ENCODE results near the gene ZNRF3.
"Not testable (repeated sequence)": the region's sequence is repeated elsewhere in the genome, so short reads cannot be mapped to it uniquely, and the experiment has no call there.

ZNRF3 gene

DNA sequence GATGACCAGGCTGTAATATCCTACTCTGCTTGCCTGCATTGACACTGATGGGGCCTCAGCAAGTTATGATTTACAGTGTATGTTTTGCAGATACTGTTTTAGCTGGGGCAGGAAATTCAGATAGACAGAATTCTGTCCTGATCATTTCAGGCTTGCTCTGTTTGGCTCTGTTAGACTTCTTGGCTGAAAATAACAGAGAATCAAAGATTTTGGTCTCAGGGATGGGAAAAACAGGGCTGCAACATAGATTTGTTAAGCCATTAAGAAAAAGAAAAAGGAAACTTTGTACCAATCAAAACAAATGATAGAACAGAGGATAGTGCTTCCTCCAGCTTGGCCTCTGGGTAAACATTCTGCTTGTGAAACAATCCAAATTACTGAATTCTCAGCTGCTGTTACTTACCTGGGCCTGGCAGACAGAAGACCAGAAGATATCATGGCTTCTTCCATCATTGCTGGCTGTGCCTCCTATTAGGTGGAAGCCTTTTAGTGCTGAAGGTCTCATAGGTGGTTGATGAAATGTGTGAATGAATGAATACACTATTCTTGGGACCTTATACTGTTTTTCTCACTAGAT lies 22.0 kb downstream of the ZNRF3 start:
- no peak for DNase-seq (ENCODE audit: extremely low read depth in 1 of 2, low read depth in 1 of 2)

DNA sequence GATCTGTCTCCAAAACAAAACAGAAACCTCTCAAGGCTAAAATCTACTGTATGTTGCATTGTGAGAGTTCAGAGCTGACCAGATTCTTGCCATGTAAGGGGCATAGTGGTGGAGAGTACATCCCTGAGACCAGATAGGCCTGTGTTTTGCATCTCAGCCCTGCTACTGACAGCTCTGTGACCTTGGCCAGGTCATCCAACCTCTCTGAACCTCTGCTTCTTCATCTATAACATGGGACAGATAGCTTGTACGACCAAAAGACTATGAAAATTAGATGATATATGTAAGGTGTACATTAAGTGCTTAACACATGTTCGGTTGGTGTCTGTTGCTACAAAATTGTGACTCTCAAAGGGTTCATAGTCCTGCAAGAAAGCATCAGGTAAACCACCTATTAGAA lies 22.9 kb downstream of the ZNRF3 start:
- no peak for DNase-seq (ENCODE audit: extremely low read depth in 1 of 2, low read depth in 1 of 2)

DNA sequence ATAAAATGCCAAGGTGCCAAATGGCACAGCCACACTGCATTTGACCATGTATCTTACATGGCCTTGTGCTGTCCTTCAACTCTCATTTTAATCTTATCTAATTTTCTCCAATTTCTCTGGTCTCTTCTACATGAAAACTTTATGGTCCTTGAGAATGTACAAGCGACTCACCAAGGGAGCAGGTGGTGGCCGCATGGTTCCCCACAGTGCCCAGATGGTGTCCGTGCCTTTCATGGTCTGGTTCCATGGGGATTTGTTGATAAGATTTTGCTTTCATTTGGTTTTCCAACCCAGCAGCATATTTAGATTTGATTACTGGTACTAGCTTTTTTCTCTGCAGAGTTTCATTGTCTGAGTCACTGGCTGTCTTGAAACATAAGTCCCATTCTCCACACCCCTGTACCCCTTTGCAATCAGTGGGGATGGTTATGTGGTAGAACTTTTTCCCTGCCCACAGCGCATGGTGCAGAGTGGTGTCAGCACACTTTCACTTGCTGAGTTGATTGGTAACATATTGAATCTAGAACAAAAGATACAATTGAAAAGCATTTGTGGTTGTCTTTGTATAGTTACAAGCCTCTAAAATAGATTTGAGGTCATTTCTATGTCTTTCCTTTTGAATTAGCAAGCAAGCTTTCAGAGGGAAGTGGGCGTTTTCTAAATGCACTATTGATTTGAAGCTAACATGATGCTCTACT lies 24.1 kb downstream of the ZNRF3 start:
- peak; percentile 27 to 77 for DNase-seq (ENCODE audit: extremely low read depth in 1 of 2, low read depth in 1 of 2)

DNA sequence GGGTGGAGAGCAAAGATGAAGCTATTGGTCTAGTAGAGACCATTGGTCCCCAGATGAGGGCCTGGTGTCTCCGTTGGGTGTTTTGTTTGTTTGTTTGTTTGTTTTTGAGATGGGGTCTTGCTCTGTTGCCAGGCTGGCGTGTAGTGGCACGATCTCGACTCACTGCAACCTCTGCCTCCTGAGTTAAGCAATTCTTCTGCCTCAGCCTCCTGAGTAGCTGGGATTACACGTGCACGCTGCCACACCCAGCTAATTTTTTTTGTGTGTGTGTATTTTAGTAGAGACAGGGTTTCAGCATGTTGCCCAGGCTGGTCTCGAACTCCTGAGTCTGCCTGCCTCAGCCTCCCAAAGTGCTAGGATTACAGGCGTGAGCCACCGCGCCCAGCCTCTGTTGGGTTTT lies 25.4 kb downstream of the ZNRF3 start:
- not testable (repeated sequence) for DNase-seq (ENCODE audit: extremely low read depth in 1 of 2, low read depth in 1 of 2)

DNA sequence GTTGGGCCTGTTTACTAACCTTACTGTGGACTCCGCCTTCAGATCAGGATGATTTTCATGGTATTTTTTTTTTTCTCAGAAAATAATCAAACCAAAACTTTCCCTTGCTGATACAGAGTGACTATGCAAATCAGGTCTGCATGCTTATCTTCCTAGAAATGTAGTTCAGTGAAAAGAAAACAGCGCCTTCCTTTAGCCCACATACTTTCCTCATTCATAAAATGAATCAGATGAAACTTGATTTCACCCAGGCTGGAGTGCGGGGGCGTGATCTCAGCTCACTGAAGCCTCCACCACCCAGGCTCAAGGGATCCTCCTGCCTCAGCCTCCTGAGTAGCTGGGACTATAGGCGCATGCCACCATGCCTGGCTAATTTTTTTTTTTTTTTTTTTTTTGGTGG lies 26.0 kb downstream of the ZNRF3 start:
- DNase-seq (ENCODE audit: extremely low read depth in 1 of 2, low read depth in 1 of 2): peak; percentile 37 to 82

DNA sequence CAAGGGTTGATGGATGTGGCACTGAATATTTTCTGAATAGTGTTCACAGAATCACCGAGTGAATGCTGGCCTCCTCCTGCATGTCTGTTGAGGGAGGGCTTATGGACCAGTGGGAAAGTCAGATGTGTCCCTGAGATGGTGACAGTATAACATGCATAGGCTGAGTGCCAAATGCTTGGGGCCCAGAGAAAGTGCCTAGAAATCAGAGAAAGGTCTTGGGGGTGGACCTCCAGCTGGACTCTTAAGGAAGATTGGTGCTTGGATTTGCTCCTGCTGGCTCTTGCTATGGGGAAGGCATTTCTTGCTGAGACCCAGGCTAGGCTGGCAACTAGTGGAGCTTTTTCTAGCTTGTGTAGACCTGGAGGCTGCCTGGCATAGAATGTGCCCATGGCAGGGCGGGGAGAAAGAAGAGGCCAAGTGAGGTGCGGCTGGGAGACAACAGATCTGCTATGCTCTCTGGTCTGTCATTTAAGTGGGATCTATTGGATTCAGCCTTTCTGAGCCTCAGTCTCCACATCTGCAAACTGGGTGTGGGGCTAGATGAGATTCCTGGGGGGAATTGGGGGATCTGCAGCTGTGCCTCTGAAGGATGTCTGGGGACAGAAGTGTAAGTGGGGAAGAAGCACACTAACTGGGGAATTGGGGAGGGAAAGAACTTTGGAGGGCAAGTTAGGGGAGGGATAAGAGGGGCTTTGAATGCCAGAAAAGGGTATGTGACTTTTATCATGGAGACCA lies 27.4 kb downstream of the ZNRF3 start:
- no peak for DNase-seq (ENCODE audit: extremely low read depth in 1 of 2, low read depth in 1 of 2)

DNA sequence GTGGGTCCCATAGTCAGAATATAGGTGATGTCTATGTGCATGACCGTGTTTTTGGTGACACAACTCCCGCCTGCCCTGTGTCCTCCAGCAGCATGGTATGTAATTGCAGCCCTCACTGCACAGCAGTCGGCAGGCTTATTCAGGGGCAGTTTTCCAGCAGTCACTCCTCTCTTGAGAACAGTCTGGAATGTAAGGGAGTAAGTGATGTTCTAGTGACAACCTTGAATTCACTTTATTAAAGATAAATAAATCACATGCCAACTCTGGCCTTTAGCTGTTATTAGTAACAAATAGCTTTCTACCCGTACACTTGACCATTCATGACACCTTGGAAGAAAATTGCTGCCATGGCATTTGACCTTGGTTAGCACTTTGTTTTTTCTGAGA lies 27.9 kb downstream of the ZNRF3 start:
- no peak for DNase-seq (ENCODE audit: extremely low read depth in 1 of 2, low read depth in 1 of 2)

DNA sequence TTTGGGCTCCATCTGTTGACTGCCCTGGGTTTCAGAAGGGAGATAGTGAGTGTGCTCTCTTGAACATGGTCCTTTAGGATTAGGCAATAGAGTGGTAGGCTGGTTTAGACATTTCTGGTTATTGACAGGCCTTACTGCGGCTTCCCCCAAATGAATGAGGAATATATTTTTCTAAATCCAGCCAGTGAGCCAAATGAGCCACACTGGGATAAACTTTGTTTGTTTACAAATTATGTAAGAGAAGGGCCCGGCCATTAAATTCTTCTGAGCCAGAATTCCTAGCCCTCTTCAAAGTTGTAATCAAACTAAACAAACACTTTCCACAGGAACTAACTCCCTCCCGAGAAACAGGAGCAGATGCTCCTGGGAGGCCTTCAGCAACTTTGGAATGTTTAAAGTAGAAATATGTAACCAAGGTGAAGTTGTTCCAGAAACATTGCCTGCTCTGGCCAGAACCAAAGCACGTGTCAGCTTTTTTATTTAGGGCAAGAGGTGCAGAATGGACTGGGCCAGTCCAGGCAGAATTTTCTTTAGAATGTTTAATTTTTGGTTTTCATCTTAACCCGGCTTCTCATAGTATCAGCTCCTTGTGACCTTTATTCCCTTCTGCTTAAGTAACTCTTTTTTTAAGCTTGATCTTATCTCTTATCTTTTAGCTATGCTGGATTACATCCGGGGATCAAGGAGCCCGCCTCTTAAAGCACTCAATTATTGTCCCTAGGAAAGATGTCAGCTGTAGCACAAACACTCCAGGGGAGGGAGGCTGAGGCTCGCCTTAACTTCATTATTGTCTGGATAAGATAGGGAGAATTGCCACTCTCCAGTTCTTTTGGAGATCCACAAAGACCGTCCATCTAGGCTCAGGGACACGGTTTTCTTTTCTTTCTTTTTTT lies 28.7 kb downstream of the ZNRF3 start:
- no peak for DNase-seq (ENCODE audit: extremely low read depth in 1 of 2, low read depth in 1 of 2)

DNA sequence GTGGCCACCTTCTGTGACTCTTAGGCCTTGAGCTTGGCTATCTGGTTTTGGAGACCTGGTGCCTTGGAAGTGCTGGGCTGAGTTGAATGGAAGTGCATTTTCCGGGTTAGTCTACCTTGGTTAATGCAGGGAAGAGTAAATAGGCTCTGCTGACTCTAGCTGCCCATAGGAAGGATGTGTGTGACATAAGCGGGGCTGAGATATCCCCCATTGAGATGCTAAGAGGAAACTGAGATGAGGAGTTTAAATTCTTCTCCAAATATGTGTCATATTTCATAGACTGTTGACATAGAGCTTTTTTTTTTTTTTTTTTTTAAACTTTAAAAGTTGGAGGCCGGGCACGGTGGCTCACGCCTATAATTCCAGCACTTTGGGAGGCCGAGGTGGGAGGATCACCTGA lies 30.8 kb downstream of the ZNRF3 start:
- no peak for DNase-seq (ENCODE audit: extremely low read depth in 1 of 2, low read depth in 1 of 2)

DNA sequence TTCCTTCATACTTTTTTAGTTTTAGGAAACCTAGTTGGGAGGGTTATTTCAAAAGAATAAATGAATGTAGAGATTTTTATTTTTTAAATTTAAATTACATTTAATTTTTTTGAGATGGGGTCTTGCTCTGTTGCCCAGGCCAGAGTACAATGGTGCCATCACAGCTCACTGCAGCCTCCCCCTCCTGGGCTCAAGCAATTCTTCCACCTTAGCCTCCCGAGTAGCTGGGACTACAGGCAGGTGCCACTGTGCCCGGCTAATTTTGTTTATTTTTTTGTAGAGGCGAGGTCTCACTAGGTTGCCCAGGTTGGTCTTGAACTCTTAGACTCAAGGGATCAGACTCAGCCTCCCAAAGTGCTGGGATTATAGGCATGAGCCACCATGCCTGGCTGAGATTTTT lies 32.6 kb downstream of the ZNRF3 start:
- DNase-seq (ENCODE audit: extremely low read depth in 1 of 2, low read depth in 1 of 2): no peak

DNA sequence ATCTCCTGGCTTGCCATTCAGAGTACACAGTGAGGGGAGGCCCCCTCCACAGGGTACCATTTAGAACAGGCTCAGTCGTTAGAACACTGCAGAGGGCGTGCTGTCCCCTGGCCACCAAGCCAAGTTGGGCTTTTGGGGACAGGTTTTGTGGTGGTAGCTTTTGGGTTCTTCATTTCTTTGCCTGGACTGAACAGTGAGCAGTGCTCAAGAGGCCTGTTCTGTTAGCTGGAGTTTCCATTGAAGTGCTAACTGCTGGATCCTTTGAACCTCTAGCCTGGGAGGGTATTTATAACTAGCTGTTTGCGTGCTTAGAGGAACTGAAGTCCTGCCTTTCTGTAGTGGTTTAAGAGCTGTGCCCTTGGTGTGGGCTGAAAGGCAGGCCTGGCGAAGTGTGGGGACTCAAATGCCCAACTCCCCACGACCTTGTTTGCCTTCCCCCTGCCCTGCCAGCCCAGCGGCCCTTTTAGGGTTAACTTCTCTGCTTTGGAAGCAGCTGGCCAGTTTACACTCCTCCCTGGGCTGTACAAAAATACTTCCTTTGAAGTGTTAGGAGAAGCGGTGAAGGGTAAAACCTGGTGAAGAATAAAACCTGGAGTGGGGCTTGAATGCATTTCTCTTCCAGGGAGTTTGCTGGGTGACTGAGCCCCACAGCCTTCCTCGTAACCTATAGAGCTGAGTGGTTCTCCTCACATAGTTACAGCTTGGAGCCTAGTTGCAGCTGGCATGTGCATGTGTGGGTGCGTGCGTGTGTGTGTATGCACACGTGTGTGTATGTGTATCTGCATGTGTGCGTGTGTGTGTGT lies 34.6 kb downstream of the ZNRF3 start:
- no peak for DNase-seq (ENCODE audit: extremely low read depth in 1 of 2, low read depth in 1 of 2)

DNA sequence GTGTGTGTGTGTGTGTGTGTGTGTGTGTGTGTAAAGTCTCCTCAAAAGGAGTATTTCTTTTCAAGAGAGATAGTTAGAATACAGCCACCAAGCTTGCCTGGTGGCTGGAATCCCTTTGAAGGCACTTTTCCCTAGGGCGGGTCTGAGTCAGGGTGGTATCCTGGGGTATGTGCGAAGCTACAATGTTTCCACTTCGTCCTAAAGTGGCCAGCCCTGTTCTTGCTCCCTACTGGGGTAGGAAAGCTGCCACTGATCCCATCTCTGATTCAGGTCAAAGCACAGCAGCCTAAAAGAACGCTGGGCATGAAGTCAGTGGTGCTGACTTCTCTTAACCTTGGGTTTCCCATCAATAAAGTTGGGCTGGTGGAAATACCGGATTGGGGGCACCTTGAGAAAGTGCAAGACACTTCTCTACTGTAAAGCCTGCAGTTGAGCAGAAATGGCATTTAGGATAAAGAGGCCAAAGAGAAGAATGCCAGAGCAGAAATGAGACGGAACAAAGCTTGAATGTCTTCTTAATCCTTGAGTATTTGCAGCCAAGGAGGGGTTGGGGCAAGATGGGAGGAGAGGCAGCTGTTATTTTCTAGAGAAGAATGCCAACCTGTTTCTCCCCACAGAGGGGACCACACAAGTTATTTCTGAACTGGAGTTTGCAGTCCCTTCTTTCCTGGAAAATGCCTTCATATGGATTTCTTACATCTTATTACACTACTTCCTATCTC lies 35.3 kb downstream of the ZNRF3 start:
- DNase-seq (ENCODE audit: extremely low read depth in 1 of 2, low read depth in 1 of 2): no peak

DNA sequence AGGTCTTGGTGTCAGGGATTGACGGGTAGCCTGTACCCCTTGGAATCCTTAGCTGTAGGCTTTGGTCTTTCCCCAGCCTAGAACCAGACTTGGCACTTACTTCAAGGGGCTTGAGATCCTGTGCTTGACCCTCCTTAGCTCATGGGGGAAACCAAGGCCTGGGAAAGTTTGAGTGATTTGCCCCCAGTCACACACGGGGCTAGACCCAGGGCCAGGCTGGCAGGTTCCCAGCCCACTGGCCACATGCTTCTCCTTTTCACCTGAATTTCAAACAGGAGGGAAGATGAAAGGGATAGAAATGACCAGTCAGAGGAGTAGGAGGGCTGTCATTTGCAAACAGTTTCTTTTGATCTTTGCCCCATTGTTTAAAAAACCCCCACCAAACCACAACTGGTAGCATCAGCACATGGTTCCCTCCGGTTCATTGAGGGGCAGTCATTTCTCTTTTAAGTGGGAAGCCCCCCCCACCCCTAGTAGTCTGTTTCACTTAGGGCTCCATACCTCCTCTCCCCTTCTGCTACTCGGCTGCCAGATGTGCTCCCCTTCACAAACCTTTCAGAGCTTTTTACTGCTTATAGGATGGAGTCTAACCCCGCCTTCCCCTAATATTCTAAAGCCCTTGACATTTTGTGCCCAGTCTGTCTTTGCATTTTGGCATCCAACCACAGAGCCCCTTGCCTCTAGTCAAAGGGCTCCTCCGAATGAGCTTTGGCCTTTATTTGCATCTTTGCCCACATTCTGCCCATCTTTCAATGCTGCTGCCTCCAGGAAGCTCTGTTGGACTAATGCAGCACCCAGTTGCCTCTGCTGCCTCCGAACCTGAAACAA lies 37.6 kb downstream of the ZNRF3 start:
- DNase-seq (ENCODE audit: extremely low read depth in 1 of 2, low read depth in 1 of 2): no peak

DNA sequence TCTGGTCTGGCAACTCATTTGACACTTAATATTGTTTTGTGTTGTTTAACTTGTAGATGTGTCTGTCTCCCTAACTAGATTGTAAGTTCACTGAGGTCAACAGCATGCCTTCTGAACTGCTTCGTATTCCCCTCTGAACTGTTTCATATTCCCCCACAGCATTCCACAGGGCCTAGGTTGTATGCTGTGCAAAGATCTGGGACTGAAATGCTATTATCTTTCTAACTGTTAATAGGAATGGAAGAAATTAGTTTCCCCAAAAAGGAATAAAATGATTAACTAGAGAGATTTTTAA lies 38.2 kb downstream of the ZNRF3 start:
- DNase-seq (ENCODE audit: extremely low read depth in 1 of 2, low read depth in 1 of 2): no peak

DNA sequence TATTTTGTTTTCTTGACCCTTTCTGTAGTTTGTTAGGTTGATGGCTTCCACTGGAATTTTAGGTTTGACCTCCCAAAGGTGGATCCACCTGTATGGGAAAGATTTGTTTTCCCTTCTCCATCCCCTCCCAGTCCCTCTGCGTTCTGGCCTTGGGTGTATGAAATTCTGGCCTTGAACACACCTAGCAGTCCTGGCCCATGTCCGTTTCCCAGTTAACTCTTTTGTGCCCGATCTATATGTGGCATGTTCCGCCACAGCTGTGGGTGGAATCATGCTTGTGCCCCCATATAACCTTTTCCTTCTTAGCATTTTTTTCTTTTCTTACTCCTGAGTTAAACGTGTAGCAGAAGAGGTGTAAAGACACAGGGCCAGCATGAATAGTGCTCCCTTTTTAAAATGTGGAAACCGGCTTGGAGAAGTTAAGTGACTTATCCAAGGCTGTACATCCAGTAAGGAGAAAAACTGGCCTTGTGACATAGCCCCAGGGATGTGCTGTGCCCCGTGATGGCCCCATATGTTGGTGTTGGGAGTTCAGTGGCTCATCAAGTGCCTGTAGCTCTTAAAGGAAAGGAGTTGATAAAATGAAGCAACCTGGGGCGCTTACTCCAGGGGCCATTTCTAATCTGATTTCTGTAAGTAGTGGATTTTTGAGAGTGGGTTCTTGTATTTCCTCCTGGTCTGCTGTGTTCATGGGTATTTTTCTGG lies 39.3 kb downstream of the ZNRF3 start:
- DNase-seq (ENCODE audit: extremely low read depth in 1 of 2, low read depth in 1 of 2): no peak

DNA sequence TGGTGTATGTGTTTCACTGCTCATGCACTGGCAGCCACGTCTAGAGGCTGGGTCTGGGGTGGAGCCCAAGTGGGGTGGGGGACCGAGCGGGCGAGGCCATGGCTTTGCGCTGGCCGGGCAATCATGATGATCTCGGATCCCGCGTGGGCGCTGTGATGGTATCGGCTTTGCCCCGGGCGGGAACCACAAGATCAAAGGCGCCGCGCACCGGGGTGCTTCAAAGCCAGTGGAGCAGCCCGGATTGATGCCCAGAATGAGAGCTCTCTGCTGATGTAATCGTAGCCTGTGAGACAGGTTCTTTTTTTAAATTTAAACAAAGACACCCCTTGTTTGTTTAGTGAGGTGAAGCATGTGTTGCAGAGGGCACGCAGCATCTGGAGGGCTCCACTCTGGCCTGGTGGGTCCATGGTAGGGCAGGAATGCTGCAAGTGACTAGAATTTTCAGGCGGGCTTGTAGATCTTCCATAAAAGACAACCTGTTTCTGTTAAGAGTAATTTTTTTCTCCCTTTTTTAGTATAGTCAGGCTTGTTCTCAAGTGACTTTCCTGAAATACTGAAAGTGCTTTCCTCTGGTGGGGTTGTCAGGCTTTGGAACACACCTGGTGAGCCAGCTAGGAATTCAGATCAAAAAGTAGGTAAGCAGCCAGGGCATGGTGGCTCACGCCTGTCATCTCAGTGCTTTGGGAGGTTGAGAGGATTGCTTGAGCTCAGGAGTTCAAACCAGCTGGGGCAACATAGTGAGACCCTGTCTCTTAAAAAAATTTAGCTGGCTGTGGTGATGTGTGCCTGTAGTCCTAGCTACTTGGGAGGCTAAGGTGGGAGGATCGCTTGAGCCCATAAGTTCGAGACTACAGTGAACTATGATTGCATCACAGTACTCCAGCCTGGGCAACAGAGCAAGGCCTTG lies 40.7 kb downstream of the ZNRF3 start:
- no peak for DNase-seq (ENCODE audit: extremely low read depth in 1 of 2, low read depth in 1 of 2)

DNA sequence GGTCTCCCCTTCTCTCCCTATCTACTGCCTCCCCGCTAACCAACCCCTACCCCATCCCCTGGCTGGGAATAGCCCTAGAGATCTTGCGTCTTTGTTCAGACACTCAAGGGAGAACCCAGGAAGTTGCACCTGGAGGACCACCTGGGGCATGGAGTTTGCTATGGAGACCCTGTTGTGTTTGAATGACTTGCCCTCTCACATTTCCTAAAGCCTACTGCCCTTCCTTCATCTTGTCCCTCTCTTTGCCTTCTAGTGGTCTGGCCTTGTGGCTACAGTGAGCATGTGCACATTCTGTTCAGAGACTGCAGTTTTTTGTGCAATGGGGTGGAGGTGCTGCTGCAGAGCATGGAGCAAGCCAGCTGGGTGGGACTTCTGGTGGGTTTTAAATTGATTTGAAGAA lies 42.5 kb downstream of the ZNRF3 start:
- DNase-seq (ENCODE audit: extremely low read depth in 1 of 2, low read depth in 1 of 2): no peak

DNA sequence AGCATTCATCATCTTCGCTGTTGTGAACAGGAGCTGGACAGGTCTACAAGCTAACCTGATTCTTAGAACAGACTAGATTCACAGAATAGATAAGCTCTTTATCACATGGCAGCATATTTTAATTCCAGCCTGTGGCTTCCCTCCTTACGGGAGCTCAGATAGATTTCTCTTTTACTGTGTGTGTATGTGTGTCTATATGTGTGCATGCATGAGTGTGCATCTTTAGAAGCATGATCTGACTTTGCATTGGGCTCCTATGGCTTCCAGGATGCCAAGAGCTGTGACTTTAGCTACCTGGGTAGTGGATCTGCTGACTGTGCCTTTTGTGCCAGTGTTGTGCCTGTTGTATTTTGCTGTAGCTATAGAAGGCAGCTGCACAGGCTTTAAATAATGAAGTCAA lies 44.3 kb downstream of the ZNRF3 start:
- DNase-seq (ENCODE audit: extremely low read depth in 1 of 2, low read depth in 1 of 2): no peak
